Neural progenitor cell (in vitro differentiated cells): ENCODE measurements around the gene MIB1.

ENCODE experiments used
- EZH2 ChIP-seq: fragments of 200-600 bp; sonication (generic); IDR thresholded peaks from 2 replicates; pipeline ENCODE4 v1.6.1; 2017; ENCODE audit warnings: antibody characterized with exemption, mild to moderate bottlenecking, moderate library complexity
- EZH2phosphoT487 ChIP-seq: fragments of 200-600 bp; sonication (generic); IDR thresholded peaks from 2 replicates; pipeline ENCODE4 v1.6.1; 2017; ENCODE audit warnings: antibody characterized with exemption
- TF ChIP-seq, protein P1 (sequence below): fragments of 200-600 bp; sonication (generic); IDR thresholded peaks from 2 replicates; pipeline ENCODE4 v1.5.1; 2017; ENCODE audit warnings: antibody characterized with exemption, mild to moderate bottlenecking

DNA sequence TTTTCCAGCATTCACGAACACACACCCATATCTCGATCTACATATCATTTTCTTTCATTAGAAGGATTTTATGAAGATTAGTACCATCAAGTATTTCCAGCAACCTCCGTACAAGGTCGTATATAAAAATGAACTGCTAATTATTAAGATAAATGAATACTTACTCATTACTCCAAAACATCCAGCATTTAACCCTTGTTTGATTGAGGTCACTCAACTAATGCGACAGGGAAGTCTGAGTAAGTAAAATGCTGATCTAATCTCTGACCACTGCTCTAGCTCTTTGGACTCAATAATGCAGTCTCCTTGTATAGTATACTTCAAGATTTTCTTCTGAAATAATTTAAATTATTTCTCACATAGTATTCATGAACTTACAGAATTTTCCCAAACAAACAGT, 38.0 kb upstream of the MIB1 start:
- TF ChIP-seq, protein P1, sequence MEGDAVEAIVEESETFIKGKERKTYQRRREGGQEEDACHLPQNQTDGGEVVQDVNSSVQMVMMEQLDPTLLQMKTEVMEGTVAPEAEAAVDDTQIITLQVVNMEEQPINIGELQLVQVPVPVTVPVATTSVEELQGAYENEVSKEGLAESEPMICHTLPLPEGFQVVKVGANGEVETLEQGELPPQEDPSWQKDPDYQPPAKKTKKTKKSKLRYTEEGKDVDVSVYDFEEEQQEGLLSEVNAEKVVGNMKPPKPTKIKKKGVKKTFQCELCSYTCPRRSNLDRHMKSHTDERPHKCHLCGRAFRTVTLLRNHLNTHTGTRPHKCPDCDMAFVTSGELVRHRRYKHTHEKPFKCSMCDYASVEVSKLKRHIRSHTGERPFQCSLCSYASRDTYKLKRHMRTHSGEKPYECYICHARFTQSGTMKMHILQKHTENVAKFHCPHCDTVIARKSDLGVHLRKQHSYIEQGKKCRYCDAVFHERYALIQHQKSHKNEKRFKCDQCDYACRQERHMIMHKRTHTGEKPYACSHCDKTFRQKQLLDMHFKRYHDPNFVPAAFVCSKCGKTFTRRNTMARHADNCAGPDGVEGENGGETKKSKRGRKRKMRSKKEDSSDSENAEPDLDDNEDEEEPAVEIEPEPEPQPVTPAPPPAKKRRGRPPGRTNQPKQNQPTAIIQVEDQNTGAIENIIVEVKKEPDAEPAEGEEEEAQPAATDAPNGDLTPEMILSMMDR, result no peak
- no peak for TF ChIP-seq EZH2
- TF ChIP-seq EZH2phosphoT487, result no peak
